Measurements from ENCODE around the gene UBE2O. TPM values are rescaled to one million over a fixed set of nuclear protein-coding genes. Genes with fewer than 3 reads are reported as not detected.

The UBE2O gene
- total RNA-seq, 2 donors from 2014 or later, result 46.7 to 66.9 TPM

- no peaks in the 10 kb centered on the region for H3K9me3 Mint-ChIP-seq
- H3K36me3 Mint-ChIP-seq, result no peaks in the 10 kb centered on the region
- H3K27me3 Mint-ChIP-seq, result no peaks in the 10 kb centered on the region
- peaks cover 46 to 67% of the 10 kb centered on the region in 2 donors for H3K4me1 Mint-ChIP-seq (ENCODE audit: low read depth in 2 of 2)
- H3K4me3 Mint-ChIP-seq, result peak overlapping the region; percentile 97
- DNase-seq (ENCODE audit: low spot score) (peak; percentile 96), ATAC-seq (peak; percentile 87 to 91)
- peak overlapping the region; percentile 100 for H3K27ac Mint-ChIP-seq
These were observed 40.1 kb upstream of the UBE2O start for GRCh38 chr17:76492989-76493501.

GRCh38 chr17:76492123-76492988 is 39.4 kb upstream of the UBE2O start:
- Mint-ChIP-seq H3K4me3 (peak overlapping the region; percentile 97), H3K36me3 (no peaks in the 10 kb centered on the region), H3K27ac (peak overlapping the region; percentile 100), H3K4me1 (ENCODE audit: low read depth in 2 of 2) (peaks cover 44 to 64% of the 10 kb centered on the region in 2 donors), H3K27me3 (no peaks in the 10 kb centered on the region), H3K9me3 (no peaks in the 10 kb centered on the region)
- peak; percentile 77 for DNase-seq (ENCODE audit: low spot score)
- ATAC-seq, result peak; percentile 38 to 53

- H3K9me3 Mint-ChIP-seq, result no peaks in the 10 kb centered on the region
- no peaks in the 10 kb centered on the region for H3K36me3 Mint-ChIP-seq
- peak overlapping the region; percentile 97 for H3K4me3 Mint-ChIP-seq
- peak overlapping the region; percentile 100 for H3K27ac Mint-ChIP-seq
- no peak for DNase-seq (ENCODE audit: low spot score)
- H3K4me1 Mint-ChIP-seq (ENCODE audit: low read depth in 2 of 2), result peaks cover 36 to 57% of the 10 kb centered on the region in 2 donors
- ATAC-seq, result peak; percentile 0 to 8
- no peaks in the 10 kb centered on the region for H3K27me3 Mint-ChIP-seq
These were observed 38.5 kb upstream of the UBE2O start for GRCh38 chr17:76491271-76492122.

- H3K27ac Mint-ChIP-seq, result peak overlapping the region; percentile 100
- ATAC-seq, result no peak
- peaks cover 34 to 54% of the 10 kb centered on the region in 2 donors for H3K4me1 Mint-ChIP-seq (ENCODE audit: low read depth in 2 of 2)
- H3K27me3 Mint-ChIP-seq, result no peaks in the 10 kb centered on the region
- DNase-seq (ENCODE audit: low spot score), result no peak
- no peaks in the 10 kb centered on the region for H3K36me3 Mint-ChIP-seq
- no peak overlapping the region for H3K4me3 Mint-ChIP-seq
- no peaks in the 10 kb centered on the region for H3K9me3 Mint-ChIP-seq
These were observed 37.3 kb upstream of the UBE2O start for GRCh38 chr17:76490112-76490710.

- ATAC-seq, result no peak
- Mint-ChIP-seq H3K4me3 (no peak overlapping the region), H3K36me3 (no peaks in the 10 kb centered on the region), H3K4me1 (ENCODE audit: low read depth in 2 of 2) (peaks cover 29 to 45% of the 10 kb centered on the region in 2 donors), H3K27me3 (no peaks in the 10 kb centered on the region), H3K27ac (peak overlapping the region in 1 of 2 donors; percentile 100), H3K9me3 (no peaks in the 10 kb centered on the region)
- no peak for DNase-seq (ENCODE audit: low spot score)
These were observed 34.7 kb upstream of the UBE2O start for GRCh38 chr17:76487451-76488192.

- Mint-ChIP-seq H3K4me3 (no peak overlapping the region), H3K27ac (peak overlapping the region in 1 of 2 donors; percentile 86), H3K36me3 (peaks cover 5% of the 10 kb centered on the region), H3K4me1 (ENCODE audit: low read depth in 2 of 2) (peaks cover 30 to 37% of the 10 kb centered on the region in 2 donors), H3K27me3 (no peaks in the 10 kb centered on the region), H3K9me3 (no peaks in the 10 kb centered on the region)
- ATAC-seq, result no peak
- no peak for DNase-seq (ENCODE audit: low spot score)
These were observed 32.6 kb upstream of the UBE2O start for GRCh38 chr17:76485569-76485968.

GRCh38 chr17:76484228-76484725 is 31.3 kb upstream of the UBE2O start:
- no peaks in the 10 kb centered on the region for H3K9me3 Mint-ChIP-seq
- H3K36me3 Mint-ChIP-seq, result peaks cover 5% of the 10 kb centered on the region
- no peak overlapping the region for H3K4me3 Mint-ChIP-seq
- no peaks in the 10 kb centered on the region for H3K27me3 Mint-ChIP-seq
- DNase-seq (ENCODE audit: low spot score) (no peak), ATAC-seq (no peak)
- peak overlapping the region; percentile 46 to 81 for H3K27ac Mint-ChIP-seq
- peaks cover 31 to 32% of the 10 kb centered on the region in 2 donors for H3K4me1 Mint-ChIP-seq (ENCODE audit: low read depth in 2 of 2)

GRCh38 chr17:76481071-76481655 is 28.2 kb upstream of the UBE2O start:
- Mint-ChIP-seq H3K36me3 (peaks cover 5% of the 10 kb centered on the region), H3K9me3 (no peaks in the 10 kb centered on the region), H3K27ac (peak overlapping the region; percentile 27 to 81), H3K4me3 (no peak overlapping the region), H3K27me3 (no peaks in the 10 kb centered on the region), H3K4me1 (ENCODE audit: low read depth in 2 of 2) (peaks cover 28 to 32% of the 10 kb centered on the region in 2 donors)
- no peak for DNase-seq (ENCODE audit: low spot score)
- ATAC-seq, result peak; percentile 8 to 49

GRCh38 chr17:76480632-76481031 is 27.7 kb upstream of the UBE2O start:
- peak overlapping the region; percentile 27 to 81 for H3K27ac Mint-ChIP-seq
- H3K4me3 Mint-ChIP-seq, result no peak overlapping the region
- ATAC-seq, result no peak
- no peak for DNase-seq (ENCODE audit: low spot score)
- H3K27me3 Mint-ChIP-seq, result no peaks in the 10 kb centered on the region
- peaks cover 5% of the 10 kb centered on the region for H3K36me3 Mint-ChIP-seq
- peaks cover 24 to 29% of the 10 kb centered on the region in 2 donors for H3K4me1 Mint-ChIP-seq (ENCODE audit: low read depth in 2 of 2)
- H3K9me3 Mint-ChIP-seq, result no peaks in the 10 kb centered on the region

- Mint-ChIP-seq H3K27me3 (no peaks in the 10 kb centered on the region), H3K4me1 (ENCODE audit: low read depth in 2 of 2) (peaks cover 19 to 24% of the 10 kb centered on the region in 2 donors), H3K27ac (no peak overlapping the region), H3K36me3 (peaks cover 5% of the 10 kb centered on the region), H3K4me3 (no peak overlapping the region), H3K9me3 (no peaks in the 10 kb centered on the region)
- no peak for DNase-seq (ENCODE audit: low spot score)
- ATAC-seq, result no peak
These were observed 26.6 kb upstream of the UBE2O start for GRCh38 chr17:76479515-76480060.

GRCh38 chr17:76478730-76479514 is 26.0 kb upstream of the UBE2O start:
- no peak overlapping the region for H3K4me3 Mint-ChIP-seq
- H3K27me3 Mint-ChIP-seq, result no peaks in the 10 kb centered on the region
- peaks cover 5% of the 10 kb centered on the region for H3K36me3 Mint-ChIP-seq
- H3K9me3 Mint-ChIP-seq, result no peaks in the 10 kb centered on the region
- ATAC-seq, result no peak
- no peak overlapping the region for H3K27ac Mint-ChIP-seq
- DNase-seq (ENCODE audit: low spot score), result no peak
- H3K4me1 Mint-ChIP-seq (ENCODE audit: low read depth in 2 of 2), result peaks cover 14 to 20% of the 10 kb centered on the region in 2 donors

- Mint-ChIP-seq H3K4me1 (ENCODE audit: low read depth in 2 of 2) (peaks cover 14 to 20% of the 10 kb centered on the region in 2 donors), H3K4me3 (no peak overlapping the region), H3K36me3 (peaks cover 5% of the 10 kb centered on the region), H3K27ac (peak overlapping the region; percentile 6 to 13), H3K9me3 (no peaks in the 10 kb centered on the region), H3K27me3 (no peaks in the 10 kb centered on the region)
- ATAC-seq, result no peak
- no peak for DNase-seq (ENCODE audit: low spot score)
These were observed 25.1 kb upstream of the UBE2O start for GRCh38 chr17:76478097-76478496.
